ENCODE results near the gene TFRC.
"Not testable (repeated sequence)": the region's sequence is repeated elsewhere in the genome, so short reads cannot be mapped to it uniquely, and the experiment has no call there.

Gene TFRC

DNA sequence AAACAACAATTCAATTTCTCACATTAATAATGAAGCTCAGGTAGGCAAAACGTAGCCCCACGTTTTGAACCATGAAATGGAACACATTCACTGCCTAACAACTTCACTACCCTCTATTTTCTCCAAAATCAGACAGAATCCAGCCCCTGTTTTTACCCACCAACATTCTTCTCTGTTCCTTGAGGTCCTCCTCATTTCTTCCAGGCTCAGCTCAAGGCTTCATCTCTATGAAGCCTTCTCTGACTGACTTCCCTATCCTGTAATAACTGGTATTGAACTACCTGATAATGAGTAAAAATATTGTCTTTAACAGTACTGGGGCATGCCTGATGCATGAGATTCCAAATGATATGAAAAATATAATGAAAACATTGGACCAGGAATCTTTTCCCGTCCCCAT is 2.2 kb downstream of the TFRC start:
- no peak for DNase-seq (ENCODE audit: extremely low read depth, low read depth)
- H3K4me3 ChIP-seq (replicated peaks; ENCODE audit: low read depth, low read length): peak overlapping the region; percentile 69
- TF ChIP-seq, protein P1, sequence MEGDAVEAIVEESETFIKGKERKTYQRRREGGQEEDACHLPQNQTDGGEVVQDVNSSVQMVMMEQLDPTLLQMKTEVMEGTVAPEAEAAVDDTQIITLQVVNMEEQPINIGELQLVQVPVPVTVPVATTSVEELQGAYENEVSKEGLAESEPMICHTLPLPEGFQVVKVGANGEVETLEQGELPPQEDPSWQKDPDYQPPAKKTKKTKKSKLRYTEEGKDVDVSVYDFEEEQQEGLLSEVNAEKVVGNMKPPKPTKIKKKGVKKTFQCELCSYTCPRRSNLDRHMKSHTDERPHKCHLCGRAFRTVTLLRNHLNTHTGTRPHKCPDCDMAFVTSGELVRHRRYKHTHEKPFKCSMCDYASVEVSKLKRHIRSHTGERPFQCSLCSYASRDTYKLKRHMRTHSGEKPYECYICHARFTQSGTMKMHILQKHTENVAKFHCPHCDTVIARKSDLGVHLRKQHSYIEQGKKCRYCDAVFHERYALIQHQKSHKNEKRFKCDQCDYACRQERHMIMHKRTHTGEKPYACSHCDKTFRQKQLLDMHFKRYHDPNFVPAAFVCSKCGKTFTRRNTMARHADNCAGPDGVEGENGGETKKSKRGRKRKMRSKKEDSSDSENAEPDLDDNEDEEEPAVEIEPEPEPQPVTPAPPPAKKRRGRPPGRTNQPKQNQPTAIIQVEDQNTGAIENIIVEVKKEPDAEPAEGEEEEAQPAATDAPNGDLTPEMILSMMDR (IDR thresholded peaks at IDR 0.05; ENCODE audit: low read depth, low read length, missing control alignments): no peak

DNA sequence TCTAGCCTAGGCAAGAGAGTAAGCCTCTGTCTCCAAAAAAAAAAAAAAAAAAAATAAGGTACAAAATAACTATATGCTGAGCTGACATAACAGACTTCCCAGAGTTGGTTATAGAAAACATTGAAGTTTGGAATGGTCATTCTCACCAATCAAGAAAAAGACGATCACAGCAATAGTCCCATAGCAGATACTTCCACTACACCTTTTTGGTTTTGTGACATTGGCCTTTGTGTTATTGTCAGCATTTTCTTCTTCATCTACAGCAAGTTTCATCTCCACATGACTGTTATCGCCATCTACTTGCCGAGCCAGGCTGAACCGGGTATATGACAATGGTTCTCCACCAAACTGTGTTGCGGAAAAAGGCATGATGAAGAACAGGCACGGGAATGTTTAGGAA is 6.9 kb downstream of the TFRC start:
- no peak for DNase-seq (ENCODE audit: extremely low read depth, low read depth)
- TF ChIP-seq, protein P1 (IDR thresholded peaks at IDR 0.05; ENCODE audit: low read depth, low read length, missing control alignments): no peak
- H3K4me3 ChIP-seq (replicated peaks; ENCODE audit: low read depth, low read length): no peak overlapping the region

DNA sequence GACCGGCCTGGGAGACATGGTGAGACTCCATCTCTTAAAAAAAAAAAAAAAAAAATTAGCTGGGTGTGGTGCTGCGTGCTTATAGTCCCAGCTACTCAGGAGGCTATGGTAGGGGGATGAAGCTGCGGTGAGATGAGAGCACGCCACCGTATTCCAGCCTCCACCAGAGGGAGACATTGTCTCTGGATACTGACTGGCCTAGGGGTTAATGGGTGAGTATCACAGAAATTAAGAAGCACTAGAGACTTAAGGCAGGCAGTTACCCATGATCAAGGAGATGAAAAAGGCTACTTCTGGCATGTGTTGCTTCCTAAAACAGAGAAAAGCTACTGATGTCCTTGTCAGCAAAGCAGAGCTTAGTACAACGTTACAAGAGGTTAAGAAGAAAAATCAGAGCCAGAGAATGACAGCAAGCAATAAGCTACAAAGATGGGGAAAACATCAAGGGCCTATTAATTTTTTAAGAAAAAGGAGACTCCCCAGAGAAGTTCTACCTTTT is 8.6 kb downstream of the TFRC start:
- DNase-seq (ENCODE audit: extremely low read depth, low read depth): peak; percentile 35
- H3K4me3 ChIP-seq (replicated peaks; ENCODE audit: low read depth, low read length): no peak overlapping the region
- TF ChIP-seq, protein P1 (IDR thresholded peaks at IDR 0.05; ENCODE audit: low read depth, low read length, missing control alignments): peak; percentile 83

DNA sequence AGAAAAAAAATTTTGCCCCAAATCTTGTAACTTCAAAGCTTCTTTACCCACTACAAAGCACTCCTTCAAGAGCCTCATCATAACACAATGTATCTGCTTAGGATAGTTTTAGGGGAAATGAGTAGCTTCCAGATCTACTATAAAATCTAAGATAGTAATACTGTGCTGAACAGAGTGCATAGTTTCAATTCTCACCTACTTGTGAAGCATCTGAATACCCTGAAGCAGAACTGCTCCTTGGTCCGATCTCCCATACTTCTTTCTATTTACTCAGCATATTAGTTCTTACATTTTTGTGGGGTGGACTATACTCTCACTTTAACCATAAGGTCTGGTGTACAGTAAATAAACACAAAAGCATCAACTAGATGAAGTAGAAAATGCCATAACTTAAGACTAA is 9.6 kb downstream of the TFRC start:
- no peak for DNase-seq (ENCODE audit: extremely low read depth, low read depth)
- TF ChIP-seq, protein P1 (IDR thresholded peaks at IDR 0.05; ENCODE audit: low read depth, low read length, missing control alignments): no peak
- H3K4me3 ChIP-seq (replicated peaks; ENCODE audit: low read depth, low read length): no peak overlapping the region

DNA sequence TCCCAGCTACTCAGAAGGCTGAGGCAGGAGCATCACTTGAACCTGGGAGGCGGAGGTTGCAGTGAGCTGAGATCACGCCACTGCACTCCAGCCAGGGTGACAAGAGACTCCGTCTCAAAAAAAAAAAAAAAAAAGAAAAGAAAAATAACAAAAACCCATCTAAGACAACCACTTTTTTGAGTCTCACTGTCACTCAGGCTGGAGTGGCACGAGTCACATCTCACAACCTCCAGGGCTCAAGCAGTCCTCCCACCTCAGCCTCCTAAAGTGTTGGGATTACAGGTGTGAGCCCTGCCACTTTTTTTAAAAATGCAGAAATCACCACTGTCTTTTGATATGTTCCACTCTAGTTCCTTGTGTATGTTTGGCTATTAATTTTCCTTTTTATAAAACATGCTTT is 13.1 kb downstream of the TFRC start:
- not testable (repeated sequence) for DNase-seq (ENCODE audit: extremely low read depth, low read depth); H3K4me3 ChIP-seq (replicated peaks; ENCODE audit: low read depth, low read length)

DNA sequence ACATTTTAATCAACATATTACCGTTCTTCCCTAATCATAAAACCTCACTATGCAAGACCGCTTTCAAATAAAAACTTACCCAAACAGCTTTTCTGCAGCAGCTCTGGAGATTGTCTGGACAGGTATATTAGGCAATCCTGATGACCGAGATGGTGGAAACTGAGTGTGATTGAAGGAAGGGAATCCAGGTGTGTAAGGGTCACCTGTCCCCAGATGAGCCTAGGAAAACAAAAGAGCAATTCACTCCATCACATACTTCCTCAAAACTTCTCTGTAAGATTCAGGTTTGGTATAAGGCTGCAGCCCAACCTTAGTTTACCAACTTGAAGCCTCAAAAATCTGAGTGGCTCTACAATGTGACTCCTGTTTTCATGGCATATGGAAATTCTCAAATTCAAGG is 14.5 kb downstream of the TFRC start:
- DNase-seq (ENCODE audit: extremely low read depth, low read depth): no peak

DNA sequence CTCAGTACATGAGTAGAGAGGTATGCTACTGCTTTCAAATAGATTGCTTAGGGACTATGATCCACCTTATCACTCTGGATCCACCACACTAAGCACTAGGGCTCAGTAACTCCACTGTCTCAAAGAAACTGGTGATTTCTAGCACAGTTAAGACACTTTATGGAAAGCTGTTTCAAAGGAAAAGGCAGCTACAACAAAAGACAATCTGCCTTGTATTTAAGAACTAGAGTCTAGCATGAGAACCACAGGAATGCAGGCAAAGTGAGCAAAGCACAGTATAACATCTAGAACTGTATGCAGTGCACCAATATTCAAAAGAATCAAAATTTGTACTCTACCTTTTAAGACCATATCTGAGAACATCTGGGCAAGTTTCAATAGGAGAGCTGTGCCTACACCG is 17.9 kb downstream of the TFRC start:
- TF ChIP-seq, protein P1 (IDR thresholded peaks at IDR 0.05; ENCODE audit: low read depth, low read length, missing control alignments): no peak
- H3K4me3 ChIP-seq (replicated peaks; ENCODE audit: low read depth, low read length): no peak overlapping the region
- no peak for DNase-seq (ENCODE audit: extremely low read depth, low read depth)

More for the DNA sequence above, 14.5 kb downstream of the TFRC start:
- TF ChIP-seq, protein P1 (IDR thresholded peaks at IDR 0.05; ENCODE audit: low read depth, low read length, missing control alignments): no peak
- no peak overlapping the region for H3K4me3 ChIP-seq (replicated peaks; ENCODE audit: low read depth, low read length)

All from HFF-Myc (cell line).